GM12864 (cell line): ENCODE results near the gene NGLY1.

Source experiments
- DNase-seq: peaks from one replicate; pipeline ENCODE4 v3.0.0-alpha.2; 2011; ENCODE audit warnings: low read depth
- H3K4me3 ChIP-seq: 2 replicates; pipeline ENCODE4 v1.5.1; 2011; ENCODE audit warnings: mild to moderate bottlenecking, low read depth, low read length, control low read depth
- CTCF ChIP-seq: IDR thresholded peaks from 2 replicates; pipeline ENCODE4 v1.5.1; 2011; ENCODE audit warnings: low read depth, mild to moderate bottlenecking, moderate library complexity, low read length, control low read depth, inconsistent platforms; ENCODE audit errors: missing control alignments

Gene NGLY1

DNA sequence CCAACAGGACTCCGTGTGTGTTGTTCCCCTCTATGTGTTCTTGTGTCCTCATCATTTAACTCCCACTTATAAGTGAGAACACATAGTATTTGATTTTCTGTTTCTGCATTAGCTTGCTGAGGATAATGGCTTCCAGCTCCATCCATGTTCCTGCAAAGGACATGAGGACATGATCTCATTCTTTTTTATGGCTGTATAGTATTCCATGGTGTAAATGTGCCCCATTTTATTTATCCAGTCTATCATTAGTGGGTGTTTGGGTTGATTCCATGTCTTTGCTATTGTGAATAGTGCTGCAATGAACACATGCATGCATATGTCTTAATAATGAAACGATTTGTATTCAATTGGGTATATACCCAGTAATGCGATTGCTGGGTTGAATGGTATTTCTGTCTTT lies 90.0 kb downstream of the NGLY1 start:
- no peak for TF ChIP-seq CTCF
- no peak overlapping the region for H3K4me3 ChIP-seq

DNA sequence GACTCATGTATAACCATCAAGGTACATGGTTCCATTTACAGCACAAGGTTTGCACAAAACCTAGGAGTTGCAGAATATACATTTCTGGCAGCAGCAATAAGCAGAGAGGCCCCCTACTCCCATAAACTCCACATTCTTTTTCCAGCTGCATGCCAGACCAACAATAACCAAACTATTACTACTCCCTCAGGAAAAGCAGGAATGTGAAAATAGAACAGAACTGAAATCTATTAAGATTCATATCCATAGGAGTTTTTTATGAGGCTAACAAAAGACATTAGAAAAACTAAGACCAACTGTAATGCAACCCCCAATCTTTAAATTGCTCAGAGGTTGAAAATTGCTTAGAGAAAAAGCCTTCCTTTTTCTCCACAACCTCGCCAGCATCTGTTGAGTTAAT lies 90.9 kb downstream of the NGLY1 start:
- TF ChIP-seq CTCF: no peak
- H3K4me3 ChIP-seq: no peak overlapping the region
- no peak for DNase-seq

More for the DNA sequence above, 90.0 kb downstream of the NGLY1 start:
- DNase-seq: no peak

GRCh38 chr3:25690768-25691533 lies 92.3 kb downstream of the NGLY1 start:
- TF ChIP-seq CTCF: no peak
- no peak for DNase-seq
- no peak overlapping the region for H3K4me3 ChIP-seq

DNA sequence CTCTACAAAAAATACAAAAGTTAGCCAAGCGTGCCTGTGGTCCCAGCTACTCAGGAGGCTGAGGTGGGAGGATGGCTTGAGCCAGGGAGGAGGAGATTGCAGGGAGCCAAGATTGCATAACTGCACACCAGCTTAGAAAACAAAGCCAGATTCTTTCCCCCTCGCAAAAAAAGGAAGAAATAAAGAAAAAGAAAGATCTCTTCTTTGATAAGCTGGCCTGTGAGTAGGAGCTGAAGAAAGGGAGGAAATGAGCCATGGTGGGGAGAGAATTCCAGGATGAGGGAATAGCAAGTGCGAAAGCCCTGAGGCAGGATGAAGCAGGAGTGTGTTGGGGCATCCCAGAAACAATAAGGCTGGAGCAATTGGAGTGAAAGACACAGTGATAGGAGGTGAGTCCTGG lies 94.0 kb downstream of the NGLY1 start:
- no peak overlapping the region for H3K4me3 ChIP-seq
- TF ChIP-seq CTCF: no peak
- DNase-seq: no peak

GRCh38 chr3:25687742-25688141 lies 95.5 kb downstream of the NGLY1 start:
- no peak for DNase-seq
- TF ChIP-seq CTCF: no peak

DNA sequence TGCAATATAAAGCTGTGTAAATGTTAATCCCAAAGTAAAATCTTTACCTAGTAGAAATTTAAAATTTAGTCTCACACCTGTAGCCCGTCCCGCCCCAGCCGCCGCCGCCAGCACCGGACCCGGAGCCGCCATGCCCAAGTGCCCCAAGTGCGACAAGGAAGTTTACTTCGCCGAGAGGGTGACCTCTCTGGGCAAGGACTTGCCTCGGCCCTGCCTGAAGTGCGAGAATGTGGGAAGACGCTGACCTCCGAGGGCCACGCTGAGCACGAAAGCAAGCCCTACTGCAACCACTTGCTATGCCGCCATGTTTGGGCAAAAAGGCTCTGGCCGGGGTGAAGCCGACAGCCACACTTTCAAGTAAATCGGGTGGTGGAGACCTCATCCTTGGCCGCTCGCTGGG lies 96.5 kb downstream of the NGLY1 start:
- H3K4me3 ChIP-seq: no peak overlapping the region
- no peak for TF ChIP-seq CTCF
- no peak for DNase-seq

More at GRCh38 chr3:25687742-25688141, 95.5 kb downstream of the NGLY1 start:
- no peak overlapping the region for H3K4me3 ChIP-seq

DNA sequence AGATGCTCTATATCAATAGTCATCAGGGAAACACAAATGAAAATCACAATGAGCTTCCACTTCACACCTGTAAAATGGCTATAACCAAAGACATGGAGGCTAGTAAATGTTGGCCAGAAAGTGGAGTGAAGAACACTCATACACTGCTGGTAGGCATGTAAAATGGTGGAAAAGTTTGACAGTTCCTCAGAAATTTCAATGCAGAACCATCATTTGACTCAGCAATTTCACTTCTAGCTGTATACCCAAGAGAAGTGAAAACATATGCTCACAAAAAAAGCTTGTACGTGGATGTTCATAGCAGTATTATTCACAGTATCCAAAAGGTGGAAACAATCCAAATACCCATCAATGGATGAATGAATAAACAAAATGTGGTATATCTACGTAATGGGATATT lies 99.4 kb downstream of the NGLY1 start:
- no peak for DNase-seq
- TF ChIP-seq CTCF: no peak
- H3K4me3 ChIP-seq: no peak overlapping the region
